ENCODE data around the gene XYLT1. TPM values are rescaled to one million over a fixed set of nuclear protein-coding genes. Genes with fewer than 3 reads are reported as not detected.

Gene XYLT1
- polyA plus RNA-seq, 1 donor (not counting 4 experiments of a cell fraction or from before 2014, with no cell fraction given): 4.4 TPM

GRCh38 chr16:17420816-17421215, 49.9 kb downstream of the XYLT1 start:
- Histone ChIP-seq H3K9me3 (ENCODE audit: control insufficient read depth, low read depth, low read length) (no peaks in the 10 kb centered on the region), H3K4me1 (ENCODE audit: control insufficient read depth, extremely low read depth, insufficient read depth, low read length) (no peaks in the 10 kb centered on the region), H3K27me3 (ENCODE audit: control insufficient read depth, extremely low read depth, insufficient read depth, low read length) (no peaks in the 10 kb centered on the region), H3K79me2 (ENCODE audit: control insufficient read depth, insufficient read depth, low read length) (no peaks in the 10 kb centered on the region), H3K36me3 (ENCODE audit: control insufficient read depth in 2 of 2, extremely low read depth in 1 of 2, insufficient read depth in 2 of 2, low read length in 2 of 2) (no peaks in the 10 kb centered on the region), H3K4me3 (ENCODE audit: control insufficient read depth in 2 of 3, extremely low read depth in 1 of 3, insufficient read depth in 2 of 3, low read depth in 1 of 3, low read length in 3 of 3) (no peak overlapping the region), H3K9ac (ENCODE audit: control insufficient read depth, extremely low read depth, insufficient read depth, low read length) (no peak overlapping the region), H3K4me2 (ENCODE audit: control insufficient read depth, extremely low read depth, insufficient read depth, low read depth, low read length) (no peak overlapping the region), H4K20me1 (ENCODE audit: control insufficient read depth, extremely low read depth, insufficient read depth, low read length) (no peaks in the 10 kb centered on the region), H3K9me1 (ENCODE audit: control insufficient read depth, extremely low read depth, insufficient read depth, low read length) (no peaks in the 10 kb centered on the region), H2AFZ (ENCODE audit: control insufficient read depth, low read length) (no peak overlapping the region), H3K27ac (ENCODE audit: control insufficient read depth, insufficient read depth, low read length) (no peak overlapping the region)
- FAIRE-seq: no peak
- no peak for DNase-seq (ENCODE audit: low read depth, low spot score)
- dilution Hi-C loops (cut with MboI; ENCODE audit: extremely low pct_ligation_motif_present, low sequenced_read_pairs): no loop called here
- no peak for TF ChIP-seq CTCF (optimal IDR thresholded peaks at IDR 0.05 in 1 of 3, IDR thresholded peaks at IDR 0.05 in 1 of 3, conservative IDR thresholded peaks at IDR 0.05 in 1 of 3; ENCODE audit: extremely low read depth in 1 of 3, insufficient read depth in 2 of 3, low read length in 3 of 3)
- no peak for TF ChIP-seq EZH2 (IDR thresholded peaks at IDR 0.05; ENCODE audit: low read length)

- H3K9me3 ChIP-seq (ENCODE audit: control insufficient read depth, low read depth, low read length): no peaks in the 10 kb centered on the region
- no peak overlapping the region for H3K27ac ChIP-seq (ENCODE audit: control insufficient read depth, insufficient read depth, low read length)
- H3K36me3 ChIP-seq (ENCODE audit: control insufficient read depth in 2 of 2, extremely low read depth in 1 of 2, insufficient read depth in 2 of 2, low read length in 2 of 2): no peaks in the 10 kb centered on the region
- H3K4me3 ChIP-seq (ENCODE audit: control insufficient read depth in 2 of 3, extremely low read depth in 1 of 3, insufficient read depth in 2 of 3, low read depth in 1 of 3, low read length in 3 of 3): no peak overlapping the region
- no peak overlapping the region for H2AFZ ChIP-seq (ENCODE audit: control insufficient read depth, low read length)
- H3K4me2 ChIP-seq (ENCODE audit: control insufficient read depth, extremely low read depth, insufficient read depth, low read depth, low read length): no peak overlapping the region
- H3K27me3 ChIP-seq (ENCODE audit: control insufficient read depth, extremely low read depth, insufficient read depth, low read length): no peaks in the 10 kb centered on the region
- DNase-seq (ENCODE audit: low read depth, low spot score) (no peak), FAIRE-seq (no peak)
- H3K9me1 ChIP-seq (ENCODE audit: control insufficient read depth, extremely low read depth, insufficient read depth, low read length): no peaks in the 10 kb centered on the region
- dilution Hi-C loops (cut with MboI; ENCODE audit: extremely low pct_ligation_motif_present, low sequenced_read_pairs): no loop called here
- no peaks in the 10 kb centered on the region for H3K79me2 ChIP-seq (ENCODE audit: control insufficient read depth, insufficient read depth, low read length)
- H3K4me1 ChIP-seq (ENCODE audit: control insufficient read depth, extremely low read depth, insufficient read depth, low read length): no peaks in the 10 kb centered on the region
- H3K9ac ChIP-seq (ENCODE audit: control insufficient read depth, extremely low read depth, insufficient read depth, low read length): no peak overlapping the region
- H4K20me1 ChIP-seq (ENCODE audit: control insufficient read depth, extremely low read depth, insufficient read depth, low read length): no peaks in the 10 kb centered on the region
- TF ChIP-seq EZH2 (IDR thresholded peaks at IDR 0.05; ENCODE audit: low read length) (no peak), CTCF (optimal IDR thresholded peaks at IDR 0.05 in 1 of 3, IDR thresholded peaks at IDR 0.05 in 1 of 3, conservative IDR thresholded peaks at IDR 0.05 in 1 of 3; ENCODE audit: extremely low read depth in 1 of 3, insufficient read depth in 2 of 3, low read length in 3 of 3) (no peak)
These were observed 51.5 kb downstream of the XYLT1 start for GRCh38 chr16:17419266-17419665.
